HG03039 (cell line): ENCODE data around the gene GRIN2B.

Experiments
- ATAC-seq: cut with Tn5 transposase; IDR thresholded peaks from one replicate; pipeline ENCODE4 v1.9.1; 2021; ENCODE audit warnings: mild to moderate bottlenecking, moderate library complexity; ENCODE audit not compliant: unreplicated experiment

Gene GRIN2B

DNA sequence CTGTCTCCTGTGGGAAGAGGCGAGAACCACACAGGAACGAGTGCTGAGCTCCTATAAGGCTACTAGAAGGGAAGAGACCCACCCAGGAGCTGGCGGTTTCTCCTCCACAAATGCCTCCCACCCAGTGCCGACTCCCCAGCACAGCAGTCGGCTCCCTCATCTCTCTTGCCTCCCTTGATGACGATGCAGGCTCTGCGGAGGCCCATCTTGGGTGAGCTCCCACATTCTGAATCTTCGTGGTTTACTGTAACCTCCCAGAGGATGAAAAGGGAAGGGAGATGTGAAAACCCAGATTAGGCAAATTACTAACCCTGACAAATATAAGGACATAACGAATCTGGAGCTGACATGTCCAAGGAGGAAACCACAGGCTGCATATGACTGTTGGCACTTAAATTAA is 23.8 kb downstream of the GRIN2B start:
- no peak for ATAC-seq

- no peak for ATAC-seq
Measured at GRCh38 chr12:13956060-13956590, 25.3 kb downstream of the GRIN2B start.

- ATAC-seq: no peak
Measured at GRCh38 chr12:13952096-13952495, 29.3 kb downstream of the GRIN2B start.

DNA sequence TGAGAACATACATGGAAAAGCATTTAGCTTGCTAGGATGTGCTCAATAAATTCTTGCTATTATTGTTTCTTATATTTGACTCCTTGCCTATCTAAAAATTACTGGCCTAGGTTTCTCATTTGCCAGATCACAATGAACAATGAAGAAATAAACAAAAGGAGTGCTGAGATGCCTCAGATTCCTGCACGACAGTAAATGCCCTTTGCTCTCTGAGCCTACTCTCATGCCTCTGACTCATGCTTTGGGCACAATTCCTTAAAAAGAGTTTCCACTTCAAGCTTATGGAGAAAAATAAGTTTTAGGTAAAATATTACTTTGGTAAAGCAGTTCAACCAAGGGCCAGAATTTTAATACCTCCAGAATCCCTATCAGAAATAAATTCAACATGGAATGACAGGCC is 30.9 kb downstream of the GRIN2B start:
- ATAC-seq: no peak

GRCh38 chr12:13948621-13949020 is 32.8 kb downstream of the GRIN2B start:
- ATAC-seq: no peak

DNA sequence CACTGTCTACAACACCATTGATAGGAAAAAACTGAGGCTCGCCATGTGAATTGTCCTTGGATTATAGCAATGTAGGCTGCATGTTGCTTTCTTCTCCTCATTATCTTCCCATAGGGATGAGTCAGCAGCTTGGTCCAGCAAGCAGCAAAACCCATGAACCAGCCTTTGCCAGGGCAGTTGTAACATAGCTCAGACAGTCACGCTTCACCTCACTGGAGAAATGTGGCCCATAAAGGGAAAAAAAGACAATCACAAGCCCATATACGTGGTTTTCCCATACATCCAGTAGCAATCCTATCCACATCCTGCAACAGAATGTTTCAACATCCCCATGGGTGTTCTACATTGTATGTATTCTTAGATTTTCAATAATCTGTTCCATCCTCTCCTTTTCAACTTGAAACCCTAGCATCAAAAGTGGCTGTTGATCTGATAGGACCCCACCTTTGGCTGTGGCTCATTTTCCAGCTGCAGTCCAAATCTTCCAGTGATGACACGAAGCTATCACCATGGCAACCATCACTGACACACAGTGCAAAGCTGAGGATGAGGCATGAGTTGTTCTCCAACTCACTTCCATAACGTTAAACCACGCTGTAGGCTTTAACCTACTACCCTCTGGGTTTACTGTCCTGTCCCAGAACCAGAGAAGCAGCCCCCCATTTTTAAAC is 34.0 kb downstream of the GRIN2B start:
- ATAC-seq: no peak

GRCh38 chr12:13945641-13946040 is 35.8 kb downstream of the GRIN2B start:
- no peak for ATAC-seq

- ATAC-seq: no peak
Measured at GRCh38 chr12:13945236-13945635, 36.2 kb downstream of the GRIN2B start.

DNA sequence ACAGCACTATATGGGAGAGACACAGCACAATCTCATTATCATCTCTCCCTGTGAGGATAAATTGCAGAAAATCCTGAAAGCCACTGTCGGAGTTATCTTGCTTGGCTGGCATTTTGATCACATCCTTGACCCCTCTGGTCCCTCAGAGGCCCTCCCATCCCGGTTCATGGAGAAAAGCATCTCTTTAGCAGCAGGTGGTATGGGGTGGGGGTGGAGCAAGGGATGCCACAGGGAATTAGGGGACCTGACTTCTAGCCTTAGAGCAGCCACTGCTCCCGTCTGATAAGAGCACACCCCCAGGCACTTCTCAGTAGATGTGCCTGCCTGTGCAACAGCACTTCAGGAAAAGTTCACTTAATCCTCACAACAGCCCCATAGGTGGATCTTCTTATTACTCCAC is 38.6 kb downstream of the GRIN2B start:
- no peak for ATAC-seq

DNA sequence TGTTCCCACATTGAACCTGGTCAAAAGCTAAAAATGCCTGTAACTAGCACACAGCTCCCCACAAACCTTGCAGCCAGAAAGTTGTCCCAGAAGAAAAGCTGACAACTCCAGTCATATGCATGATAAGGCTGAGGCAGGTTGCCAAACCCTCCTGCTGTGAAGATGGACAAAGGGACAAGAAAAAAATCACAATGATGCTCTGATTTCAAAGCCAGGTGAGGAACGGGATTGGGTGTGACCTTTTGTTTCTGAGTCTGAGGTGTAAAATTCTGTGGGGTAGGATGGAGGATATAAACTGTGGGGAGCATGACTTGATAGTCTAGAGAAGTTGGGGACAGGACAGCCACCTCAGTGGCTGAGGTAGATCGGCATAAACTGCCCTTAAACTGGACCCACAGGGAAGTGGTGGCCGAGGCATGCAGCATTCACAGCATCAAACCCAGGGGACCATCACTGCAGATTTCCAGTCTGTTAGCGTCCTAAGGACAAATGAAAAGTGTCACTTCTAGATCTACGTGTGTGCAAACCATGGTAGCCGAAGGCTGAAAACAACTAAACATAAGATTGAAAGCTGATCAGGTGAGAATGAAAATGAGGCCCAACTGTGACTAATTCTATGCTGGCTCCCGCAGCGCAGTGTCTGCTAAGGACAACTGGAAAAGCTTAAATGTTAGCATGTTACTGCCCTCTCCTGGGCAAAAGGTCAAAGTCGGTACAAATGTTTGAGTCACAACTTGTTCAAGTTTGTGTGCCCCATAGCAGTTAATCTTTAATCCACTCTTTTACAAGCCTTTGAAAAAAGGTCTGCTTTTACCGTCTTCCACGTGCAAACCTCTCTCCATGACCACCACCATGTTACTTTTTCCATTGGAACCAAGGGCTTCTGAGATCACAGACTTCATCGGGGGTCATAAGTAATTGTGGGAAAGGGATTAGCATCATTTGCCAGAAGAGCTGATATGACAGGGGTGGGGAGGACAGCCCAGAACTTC is 39.8 kb downstream of the GRIN2B start:
- no peak for ATAC-seq

- no peak for ATAC-seq
Measured at GRCh38 chr12:13940335-13940865, 41.0 kb downstream of the GRIN2B start.

DNA sequence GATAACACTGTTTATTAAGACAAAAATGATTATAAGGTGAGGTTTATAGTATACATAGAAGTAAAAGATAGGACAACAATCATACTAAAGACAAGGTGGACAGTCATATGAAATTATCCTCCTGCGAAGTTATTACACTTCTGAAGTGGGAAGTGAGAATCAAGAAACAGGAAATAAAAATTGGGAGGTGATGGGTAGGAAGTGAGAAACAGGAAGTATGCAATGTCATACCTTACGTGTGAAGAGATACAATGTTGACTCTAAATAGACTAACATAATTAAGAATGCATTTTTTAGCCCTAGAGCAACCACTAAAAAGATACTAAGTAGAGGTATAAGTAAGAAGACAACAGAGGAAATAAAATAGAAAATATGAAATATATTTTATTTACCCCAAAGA is 43.7 kb downstream of the GRIN2B start:
- no peak for ATAC-seq

DNA sequence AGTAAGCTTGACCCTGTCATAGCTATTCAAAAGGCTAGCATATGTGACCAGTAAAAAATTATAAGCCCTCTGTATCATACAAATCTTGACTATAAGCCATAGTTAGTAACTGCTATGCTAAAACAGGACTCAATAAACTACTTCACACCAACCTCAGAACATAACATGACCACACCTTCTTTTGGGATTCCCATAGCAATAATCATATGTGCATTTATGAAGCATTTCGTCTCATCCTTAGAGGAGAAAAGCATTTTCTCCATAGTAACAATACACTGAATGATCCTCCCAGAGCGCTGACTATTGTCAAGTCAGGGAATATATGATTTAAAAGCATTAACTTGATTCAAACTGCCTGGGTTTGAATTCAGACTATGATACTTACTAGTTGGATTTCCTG is 46.2 kb downstream of the GRIN2B start:
- no peak for ATAC-seq
